HG02759 (cell line): Measurements from ENCODE around the gene DDIAS.
A peak's percentile ranks its signal among the peaks of the same experiment; 100 is the strongest.
"Not testable (repeated sequence)": the region's sequence is repeated elsewhere in the genome, so short reads cannot be mapped to it uniquely, and the experiment has no call there.

Experiments
- ATAC-seq: cut with Tn5 transposase; IDR thresholded peaks from one replicate; pipeline ENCODE4 v1.9.1; 2021; ENCODE audit warnings: mild to moderate bottlenecking, moderate library complexity; ENCODE audit not compliant: unreplicated experiment

The DDIAS gene

DNA sequence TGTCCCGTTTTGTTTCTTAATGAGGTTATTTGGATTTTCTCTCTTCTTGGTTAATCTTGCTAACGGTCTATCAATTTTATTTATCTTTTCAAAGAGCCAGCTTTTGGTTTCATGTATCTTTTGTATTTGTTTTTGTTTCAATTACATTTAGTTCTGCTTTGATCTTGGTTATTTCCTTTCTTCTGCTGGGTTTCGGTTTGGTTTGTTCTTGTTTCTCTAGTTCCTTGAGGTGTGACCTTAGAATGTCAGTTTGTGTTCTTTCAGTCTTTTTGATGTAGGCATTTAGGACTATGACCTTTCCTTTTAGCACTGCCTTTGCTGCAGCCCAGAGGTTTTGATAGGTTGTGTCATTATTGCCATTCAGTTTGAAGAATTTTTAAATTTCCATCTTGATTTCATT is 18.7 kb downstream of the DDIAS start:
- ATAC-seq = not testable (repeated sequence)

GRCh38 chr11:82922396-82923173 is 21.0 kb downstream of the DDIAS start:
- ATAC-seq = not testable (repeated sequence)

- ATAC-seq = no peak
Measured at GRCh38 chr11:82924522-82925224, 23.1 kb downstream of the DDIAS start.

GRCh38 chr11:82927264-82927880 is 25.8 kb downstream of the DDIAS start:
- peak; percentile 78 for ATAC-seq

DNA sequence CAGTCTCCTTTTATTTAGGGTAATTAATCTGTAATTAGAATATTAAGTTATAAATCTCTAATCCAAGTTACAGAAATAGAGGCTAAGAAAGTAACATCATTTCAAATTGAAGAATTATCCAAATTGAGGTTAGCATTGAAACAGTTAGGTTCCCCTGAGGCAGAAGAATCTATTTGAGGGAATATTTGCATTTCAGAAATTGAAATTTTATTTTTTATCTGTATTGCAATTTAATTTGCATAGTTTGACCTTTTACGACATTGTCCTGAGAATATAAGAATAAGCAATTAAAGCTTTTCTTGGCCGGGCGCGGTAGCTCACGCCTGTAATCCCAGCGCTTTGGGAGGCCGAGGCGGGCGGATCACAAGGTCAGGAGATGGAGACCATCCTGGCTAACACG is 27.6 kb downstream of the DDIAS start:
- ATAC-seq = no peak

- no peak for ATAC-seq
Measured at GRCh38 chr11:82930229-82930628, 28.7 kb downstream of the DDIAS start.

GRCh38 chr11:82930734-82931133 is 29.2 kb downstream of the DDIAS start:
- ATAC-seq = no peak

DNA sequence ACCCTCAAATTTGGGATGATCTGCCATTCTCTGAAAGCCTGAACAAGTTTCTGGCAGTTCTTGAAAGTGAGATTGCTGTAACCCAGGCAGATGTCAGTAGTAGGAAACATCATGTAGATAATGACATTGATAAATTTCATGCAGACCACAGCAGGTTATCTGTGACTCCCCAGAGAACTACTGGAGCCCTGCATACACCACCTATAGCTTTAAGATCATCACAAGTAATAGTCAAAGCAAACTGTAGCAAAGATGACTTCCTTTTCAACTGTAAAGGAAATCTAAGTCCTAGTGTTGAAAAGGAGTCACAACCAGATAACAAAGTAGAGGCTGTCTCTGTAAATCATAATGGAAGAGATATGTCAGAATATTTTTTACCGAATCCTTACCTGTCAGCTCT is 31.0 kb downstream of the DDIAS start:
- no peak for ATAC-seq

DNA sequence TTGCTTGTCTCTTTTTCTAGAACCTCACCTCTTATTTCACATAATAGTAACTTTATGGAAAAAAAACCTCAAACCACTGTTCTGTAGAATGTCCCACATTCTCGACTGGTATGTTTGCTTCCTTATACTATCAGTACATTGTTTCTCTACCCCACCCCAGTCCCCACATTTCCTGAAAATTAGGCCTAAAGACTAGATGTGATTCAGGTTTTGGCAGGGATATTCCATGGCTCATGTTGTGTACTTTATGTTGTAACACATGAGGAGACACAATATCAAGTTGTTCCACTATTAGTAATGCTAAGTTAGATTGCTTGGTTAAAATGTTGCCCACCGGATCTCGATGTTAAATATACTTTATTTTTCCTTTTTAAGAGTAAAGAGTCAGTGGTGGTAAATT is 34.7 kb downstream of the DDIAS start:
- no peak for ATAC-seq

- ATAC-seq = no peak
Measured at GRCh38 chr11:82937554-82937953, 36.0 kb downstream of the DDIAS start.

DNA sequence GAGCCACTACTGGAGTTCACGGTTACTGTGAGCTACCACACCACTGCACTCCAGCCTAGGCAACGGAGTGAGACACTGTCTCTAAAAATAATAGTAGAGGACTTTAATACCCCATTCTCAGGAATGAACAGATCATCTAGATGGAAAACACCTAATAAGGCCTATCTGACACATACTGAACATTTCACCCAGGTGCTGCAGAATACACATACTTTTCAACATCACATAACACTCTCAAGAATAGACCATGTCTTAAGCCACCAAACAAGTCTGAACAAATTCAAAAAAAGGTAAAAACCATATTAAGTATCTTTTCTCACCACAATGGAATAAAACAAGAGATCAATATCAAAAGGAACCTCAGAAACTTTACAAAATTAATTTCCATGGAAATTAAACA is 37.9 kb downstream of the DDIAS start:
- ATAC-seq = no peak

GRCh38 chr11:82942376-82942775 is 40.8 kb downstream of the DDIAS start:
- no peak for ATAC-seq

- ATAC-seq = not testable (repeated sequence)
Measured at GRCh38 chr11:82943430-82943829, 41.9 kb downstream of the DDIAS start.

DNA sequence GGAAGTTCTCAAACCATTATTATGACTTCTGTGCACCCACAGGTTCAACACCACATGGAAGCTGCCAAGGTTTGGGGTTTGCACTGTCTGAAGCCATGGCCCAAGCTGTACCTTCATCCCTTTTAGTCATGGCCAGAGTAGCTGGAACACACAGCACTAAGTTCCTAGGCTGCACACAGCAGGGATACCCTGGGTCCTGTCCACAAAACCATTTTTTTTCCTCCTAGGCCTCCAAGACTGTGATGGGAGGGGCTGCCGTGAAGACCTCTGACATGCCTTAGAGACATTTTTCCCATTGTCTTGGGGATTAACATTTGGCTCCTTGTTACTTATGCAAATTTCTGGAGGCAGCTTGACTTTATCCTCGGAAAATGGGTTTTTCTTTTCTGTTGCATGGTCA is 42.7 kb downstream of the DDIAS start:
- ATAC-seq = no peak

DNA sequence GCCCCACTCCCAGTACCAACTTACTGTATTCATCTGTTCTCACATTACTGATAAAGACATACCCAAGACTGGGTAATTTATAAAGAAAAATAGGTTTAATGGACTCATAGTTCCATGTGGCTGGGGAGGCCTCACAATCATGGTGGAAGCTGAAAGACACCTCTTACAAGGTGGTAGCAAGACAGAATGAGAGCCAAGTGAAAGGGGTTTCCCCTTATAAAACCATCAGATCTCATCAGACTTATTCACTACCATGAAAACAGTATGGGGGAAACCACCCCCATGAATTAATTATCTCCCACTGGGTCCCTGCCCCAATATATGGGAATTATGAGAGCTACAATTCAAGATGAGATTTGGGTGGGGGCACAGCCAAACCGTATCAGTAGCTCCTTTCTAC is 43.5 kb downstream of the DDIAS start:
- ATAC-seq = not testable (repeated sequence)

GRCh38 chr11:82945682-82946081 is 44.1 kb downstream of the DDIAS start:
- ATAC-seq = no peak

DNA sequence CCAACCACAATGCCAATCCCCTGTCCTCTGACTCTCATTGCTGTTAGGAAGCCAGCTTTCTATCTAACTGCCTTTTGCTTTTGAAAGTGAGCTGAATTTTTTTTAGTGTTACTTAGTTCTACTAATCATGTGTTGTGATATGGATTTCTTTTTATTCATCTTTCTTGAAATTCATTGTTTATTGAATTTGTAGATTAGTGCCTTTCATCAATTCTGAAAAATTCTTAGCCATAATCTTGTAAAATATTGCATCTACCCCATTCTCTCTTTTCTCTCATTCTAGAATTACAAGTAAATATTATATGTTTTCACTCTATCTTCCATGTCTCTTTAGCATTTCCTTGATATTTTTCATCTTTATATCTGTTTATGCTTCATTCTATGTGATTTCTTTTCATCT is 47.8 kb downstream of the DDIAS start:
- no peak for ATAC-seq

GRCh38 chr11:82950502-82950901 is 49.0 kb downstream of the DDIAS start:
- ATAC-seq = not testable (repeated sequence)

DNA sequence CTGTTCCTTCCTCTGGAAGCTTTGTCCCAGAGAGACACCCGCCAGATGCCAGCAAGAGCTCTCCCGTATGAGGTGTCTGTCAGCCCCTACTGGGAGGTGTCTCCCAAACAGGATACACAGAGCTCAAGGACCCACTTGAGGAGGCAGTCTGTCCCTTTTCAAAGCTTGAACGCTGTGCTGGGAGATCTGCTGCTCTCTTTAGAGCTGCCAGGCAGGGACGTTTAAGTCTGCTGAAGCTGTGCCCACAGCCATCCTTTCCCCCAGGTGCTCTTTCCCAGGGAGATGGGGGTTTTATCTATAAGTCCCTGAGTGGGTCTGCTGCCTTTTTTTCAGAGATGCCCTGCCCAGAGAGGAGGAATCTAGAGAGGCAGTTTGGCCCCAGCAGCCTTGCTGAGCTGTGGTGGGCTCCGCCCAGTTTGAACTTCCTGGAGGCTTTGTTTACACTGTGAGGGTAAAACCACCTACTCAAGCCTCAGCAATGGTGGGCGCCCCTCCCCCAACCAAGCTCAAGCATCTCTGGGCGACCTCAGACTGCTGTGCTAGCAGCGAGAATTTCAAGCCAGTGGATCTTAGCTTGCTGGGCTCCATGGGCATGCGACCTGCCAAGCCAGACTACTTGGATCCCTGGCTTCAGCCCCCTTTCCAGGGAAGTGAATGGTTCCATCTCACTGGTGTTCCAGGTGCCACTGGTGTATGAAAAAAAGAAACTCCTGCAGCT is 54.4 kb downstream of the DDIAS start:
- not testable (repeated sequence) for ATAC-seq

DNA sequence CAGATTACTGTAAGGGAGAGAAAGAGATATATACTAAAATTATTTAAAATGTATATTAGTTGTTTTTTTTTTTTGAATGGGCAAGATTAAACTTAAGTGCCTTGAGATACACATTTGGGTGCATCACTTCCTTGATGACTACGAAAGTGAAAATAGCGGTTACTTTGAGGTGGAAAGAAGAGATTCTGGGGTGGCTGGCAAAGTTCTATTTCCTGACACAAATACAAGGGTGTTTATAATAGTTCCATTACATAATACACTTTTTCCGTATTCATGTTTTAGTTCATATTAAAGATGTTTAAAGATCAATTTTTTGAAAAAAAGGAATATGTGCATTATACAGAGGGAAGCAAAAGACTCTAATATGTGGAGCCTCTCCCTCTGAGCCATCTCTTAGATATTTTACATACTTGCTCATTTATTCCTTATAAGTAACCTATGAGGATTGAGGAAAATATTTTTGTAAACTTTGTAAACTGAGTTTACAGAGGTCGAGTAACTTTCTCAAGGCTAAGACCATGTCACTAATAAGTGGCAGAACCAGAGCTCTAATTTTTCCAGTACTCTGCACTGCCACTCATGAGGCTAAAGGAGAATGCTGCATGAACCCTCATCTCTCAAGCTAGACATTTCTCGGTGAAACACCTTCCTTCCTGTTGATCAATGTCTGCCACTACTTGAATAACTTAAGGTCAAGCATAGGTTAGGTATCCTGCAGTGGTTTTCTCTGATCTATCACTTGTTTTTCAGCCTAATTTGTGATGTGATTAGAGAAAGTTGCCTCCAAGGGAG is 58.6 kb downstream of the DDIAS start:
- peak; percentile 83 for ATAC-seq

DNA sequence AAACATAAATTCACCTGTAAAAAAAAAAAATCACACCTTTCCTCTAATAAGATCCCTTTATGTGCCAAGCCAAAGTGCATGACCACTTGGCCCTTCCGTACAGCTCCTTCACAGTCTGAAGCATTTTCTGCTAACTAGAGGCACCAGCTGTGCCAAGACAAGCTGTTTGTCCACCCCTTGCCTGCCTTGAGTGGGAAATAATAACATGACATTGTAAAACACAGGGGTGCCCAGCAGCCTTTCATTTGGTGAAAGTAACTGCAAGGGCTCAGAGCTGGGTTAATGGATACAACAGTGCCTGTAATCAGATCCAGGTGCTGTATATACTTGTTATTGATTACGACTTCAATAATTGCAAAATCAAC is 59.2 kb downstream of the DDIAS start:
- peak; percentile 25 for ATAC-seq
